Measurements from ENCODE around the gene KCTD11. TPM values are rescaled to one million over a fixed set of nuclear protein-coding genes. Genes with fewer than 3 reads are reported as not detected.

Gene KCTD11
- total and polyA plus RNA-seq, 2 donors (not counting 1 experiment from before 2014, with no cell fraction given) = 4.3 to 13.4 TPM

DNA sequence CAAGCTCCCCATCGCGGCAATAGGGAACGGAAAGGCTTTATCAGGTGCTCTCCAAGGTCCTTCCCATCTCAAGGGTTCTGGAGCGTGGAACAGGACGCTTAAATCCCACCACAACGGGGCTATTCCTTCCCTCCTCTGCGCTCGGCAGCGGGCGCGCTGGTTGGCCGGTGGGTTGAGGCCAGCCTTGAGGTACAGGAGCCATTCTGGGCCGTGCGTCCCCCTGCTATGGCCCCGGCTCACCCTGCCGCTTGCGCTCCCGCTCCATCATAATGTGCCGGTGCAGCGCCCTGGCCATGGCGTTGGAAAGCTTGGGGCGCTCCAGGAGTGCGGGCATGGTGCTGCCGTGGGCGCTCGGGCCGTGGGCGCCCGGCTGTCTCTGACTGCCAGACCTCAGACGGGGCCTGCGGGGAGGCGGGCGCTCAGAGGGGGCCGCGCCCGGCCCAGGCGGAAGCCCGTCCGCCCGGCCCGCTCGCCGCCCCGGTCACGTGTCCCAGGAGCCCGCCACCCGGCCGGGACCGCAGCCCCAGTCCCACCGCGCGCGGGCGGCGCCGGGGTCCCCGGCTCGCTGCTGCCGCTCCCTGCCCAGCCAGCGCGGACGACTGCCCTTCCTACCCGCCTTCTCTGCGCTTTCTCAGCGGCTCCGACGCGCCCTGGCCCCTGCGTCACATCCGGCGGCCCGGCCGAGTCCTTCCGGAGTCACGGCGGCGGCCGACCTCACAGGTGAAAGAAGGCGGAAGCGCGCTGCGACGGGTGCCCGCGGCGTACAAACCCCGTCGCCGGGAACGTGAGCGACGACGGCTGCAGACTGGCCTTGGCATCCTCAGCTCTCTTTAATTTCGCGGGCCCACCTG is 37.0 kb upstream of the KCTD11 start, which contains the start of gene GPS2:
TSS of gene GPS2 (minus strand) at position 642 of the 851 bp plus-strand sequence. CDS start at position 334, 308 bp downstream.
- ChIA-PET CTCF (interaction anchor here (0.6 to 2.2 kb wide), 9 partner anchors 9 to 246 kb away, joined by 3 to 19 read pairs (median 4); partner anchors contain the start of genes ACAP1 and NEURL4), POLR2A (interaction anchor here (0.5 to 2.0 kb wide), 7 partner anchors 9 to 280 kb away, joined by 3 to 12 read pairs (median 3); partner anchors contain the start of genes ACAP1, DVL2 and NEURL4)
- Histone ChIP-seq H3K79me2 (ENCODE audit: control insufficient read depth, insufficient read depth, low read length) (peaks cover 52% of the 10 kb centered on the region), H3K9me3 (ENCODE audit: control extremely low read depth in 1 of 3, control insufficient read depth in 2 of 3, insufficient read depth in 1 of 3, low read length in 2 of 3) (no peaks in the 10 kb centered on the region), H3K4me2 (replicated peaks; ENCODE audit: low read depth, low read length, poor library complexity, severe bottlenecking) (peak within 1 kb of the TSS; percentile 91), H2AFZ (ENCODE audit: insufficient read depth, low read depth, low read length, poor library complexity, severe bottlenecking) (peak within 1 kb of the TSS; percentile 93), H3K9ac (ENCODE audit: low read length) (peak within 1 kb of the TSS; percentile 90), H3K27me3 (replicated peaks in 1 of 4; ENCODE audit: control extremely low read depth in 1 of 4, control insufficient read depth in 3 of 4, insufficient read depth in 4 of 4, low read length in 3 of 4) (no peaks in the 10 kb centered on the region), H4K20me1 (ENCODE audit: control insufficient read depth, insufficient read depth, low read length, poor library complexity, severe bottlenecking) (peaks cover 47% of the 10 kb centered on the region), H3K27ac (ENCODE audit: low read length in 2 of 2) (peak within 1 kb of the TSS; percentile 78 to 91), H3K36me3 (replicated peaks in 1 of 2; ENCODE audit: control extremely low read depth in 1 of 2, control insufficient read depth in 1 of 2, extremely low read depth in 1 of 2, insufficient read depth in 2 of 2, low read length in 1 of 2) (peaks cover 5 to 67% of the 10 kb centered on the region in 2 experiments), H3K4me1 (ENCODE audit: control insufficient read depth in 2 of 2, insufficient read depth in 2 of 2, low read length in 2 of 2) (peaks cover 25 to 47% of the 10 kb centered on the region in 2 donors), H3K4me3 (ENCODE audit: control extremely low read depth in 1 of 5, extremely low read depth in 1 of 5, insufficient read depth in 1 of 5, low read depth in 2 of 5, low read length in 4 of 5) (peak within 1 kb of the TSS; percentile 73 to 90 (median 82))
- intact Hi-C loops (cut with micrococcal nuclease) = loop anchor here (1.0 to 2.0 kb wide), 3 partner anchors 8 to 38 kb away; partner anchors contain the start of genes EIF5A, KCTD11 and NEURL4
- Mint-ChIP-seq H3K27ac (peak within 1 kb of the TSS; percentile 99), H3K9me3 (ENCODE audit: insufficient read depth) (no peaks in the 10 kb centered on the region), H3K4me1 (peaks cover 55% of the 10 kb centered on the region), H3K4me3 (peak within 1 kb of the TSS; percentile 97), H3K27me3 (no peaks in the 10 kb centered on the region)
- ATAC-seq (ENCODE audit: low read depth) (peak; percentile 82), DNase-seq (peak; percentile 95)
- under 1% methylated on average over 95 of the region's 95 CpGs for WGBS (ENCODE audit: insufficient coverage)
- TF ChIP-seq, protein P1, sequence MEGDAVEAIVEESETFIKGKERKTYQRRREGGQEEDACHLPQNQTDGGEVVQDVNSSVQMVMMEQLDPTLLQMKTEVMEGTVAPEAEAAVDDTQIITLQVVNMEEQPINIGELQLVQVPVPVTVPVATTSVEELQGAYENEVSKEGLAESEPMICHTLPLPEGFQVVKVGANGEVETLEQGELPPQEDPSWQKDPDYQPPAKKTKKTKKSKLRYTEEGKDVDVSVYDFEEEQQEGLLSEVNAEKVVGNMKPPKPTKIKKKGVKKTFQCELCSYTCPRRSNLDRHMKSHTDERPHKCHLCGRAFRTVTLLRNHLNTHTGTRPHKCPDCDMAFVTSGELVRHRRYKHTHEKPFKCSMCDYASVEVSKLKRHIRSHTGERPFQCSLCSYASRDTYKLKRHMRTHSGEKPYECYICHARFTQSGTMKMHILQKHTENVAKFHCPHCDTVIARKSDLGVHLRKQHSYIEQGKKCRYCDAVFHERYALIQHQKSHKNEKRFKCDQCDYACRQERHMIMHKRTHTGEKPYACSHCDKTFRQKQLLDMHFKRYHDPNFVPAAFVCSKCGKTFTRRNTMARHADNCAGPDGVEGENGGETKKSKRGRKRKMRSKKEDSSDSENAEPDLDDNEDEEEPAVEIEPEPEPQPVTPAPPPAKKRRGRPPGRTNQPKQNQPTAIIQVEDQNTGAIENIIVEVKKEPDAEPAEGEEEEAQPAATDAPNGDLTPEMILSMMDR (IDR thresholded peaks at IDR 0.05) = no peak
- no peak for TF ChIP-seq EZH2 (IDR thresholded peaks at IDR 0.05; ENCODE audit: borderline replicate concordance, insufficient read depth, low read depth, low read length, poor library complexity, severe bottlenecking)
